ENCODE results near the gene LRRC55. TPM values are rescaled to one million over a fixed set of nuclear protein-coding genes. Genes with fewer than 3 reads are reported as not detected.

The LRRC55 gene
- polyA plus RNA-seq, 1 of the 3 experiments (the other 2 are of a cell fraction), result not detected

GRCh38 chr11:57217053-57217452 is 35.3 kb downstream of the LRRC55 start:
- no peak overlapping the region for H2AFZ ChIP-seq (ENCODE audit: low read depth)
- no peak overlapping the region for H3K4me2 ChIP-seq
- no peak overlapping the region for H3K9ac ChIP-seq
- H3K9me3 ChIP-seq, result no peaks in the 10 kb centered on the region
- no peaks in the 10 kb centered on the region; the same call in 1 of the 2 replicates for H3K27me3 ChIP-seq (ENCODE audit: insufficient read depth)
- H4K20me1 ChIP-seq (ENCODE audit: insufficient read depth), result no peaks in the 10 kb centered on the region
- no peak for TF ChIP-seq RCOR1 (IDR thresholded peaks at IDR 0.05; ENCODE audit: low read length)
- TF ChIP-seq USF1 (IDR thresholded peaks at IDR 0.05; ENCODE audit: borderline replicate concordance, low read depth), result no peak
- no peak for TF ChIP-seq RXRA (IDR thresholded peaks at IDR 0.05; ENCODE audit: borderline replicate concordance, low read depth)
- no peak overlapping the region for H3K27ac ChIP-seq (ENCODE audit: low read depth in 2 of 2, low read length in 1 of 2)
- H3K4me3 ChIP-seq (ENCODE audit: low read depth in 2 of 2, low read length in 1 of 2), result no peak overlapping the region
- no peaks in the 10 kb centered on the region for H3K79me2 ChIP-seq (ENCODE audit: insufficient read depth)
- H3K36me3 ChIP-seq (replicated peaks in 1 of 2; ENCODE audit: control insufficient read depth in 1 of 2, insufficient read depth in 2 of 2, low read length in 1 of 2), result no peaks in the 10 kb centered on the region
- no peaks in the 10 kb centered on the region for H3F3A ChIP-seq (replicated peaks; ENCODE audit: insufficient read depth)
- no peaks in the 10 kb centered on the region for H3K9me2 ChIP-seq
- CTCF ChIA-PET, result interaction anchor here (1.0 to 1.3 kb wide), 2 partner anchors 13 to 22 kb away, joined by 3 to 4 read pairs; no protein-coding TSS in a partner anchor
- WGBS (ENCODE audit: low lambda C conversion rate), result 60% methylated on average over 4 of the region's 4 CpGs
- peaks cover 4 to 21% of the 10 kb centered on the region in 2 experiments; a peak in 2 of 4 replicates for H3K4me1 ChIP-seq (ENCODE audit: control insufficient read depth in 1 of 2, insufficient read depth in 2 of 2, low read depth in 1 of 2, low read length in 1 of 2)
- POLR2A ChIA-PET, result no interaction called here
- no peak for DNase-seq

- no peak overlapping the region for H2AFZ ChIP-seq (ENCODE audit: low read depth)
- ChIA-PET CTCF (interaction anchor here (1.4 kb wide), 1 partner anchor 13 kb away, joined by 3 read pairs; no protein-coding TSS in a partner anchor), POLR2A (no interaction called here)
- H3K4me1 ChIP-seq (ENCODE audit: control insufficient read depth in 1 of 2, insufficient read depth in 2 of 2, low read depth in 1 of 2, low read length in 1 of 2), result peaks cover 4 to 13% of the 10 kb centered on the region in 2 experiments; a peak in 2 of 4 replicates
- no peaks in the 10 kb centered on the region for H3K9me3 ChIP-seq
- no peak overlapping the region for H3K4me2 ChIP-seq
- no peaks in the 10 kb centered on the region; the same call in 1 of the 2 replicates for H3K27me3 ChIP-seq (ENCODE audit: insufficient read depth)
- no peak overlapping the region for H3K9ac ChIP-seq
- DNase-seq, result no peak
- H3K4me3 ChIP-seq (ENCODE audit: low read depth in 2 of 2, low read length in 1 of 2), result no peak overlapping the region
- no peaks in the 10 kb centered on the region for H3K36me3 ChIP-seq (replicated peaks in 1 of 2; ENCODE audit: control insufficient read depth in 1 of 2, insufficient read depth in 2 of 2, low read length in 1 of 2)
- H3K27ac ChIP-seq (ENCODE audit: low read depth in 2 of 2, low read length in 1 of 2), result peak overlapping the region in 1 of 2 experiments; percentile 85; a peak in 2 of 4 replicates
- H3K79me2 ChIP-seq (ENCODE audit: insufficient read depth), result no peaks in the 10 kb centered on the region
- no peaks in the 10 kb centered on the region for H3F3A ChIP-seq (replicated peaks; ENCODE audit: insufficient read depth)
- H4K20me1 ChIP-seq (ENCODE audit: insufficient read depth), result no peaks in the 10 kb centered on the region
- WGBS (ENCODE audit: low lambda C conversion rate), result 64% methylated on average over 6 of the region's 6 CpGs
- no peaks in the 10 kb centered on the region for H3K9me2 ChIP-seq
- TF ChIP-seq TAF1 (IDR thresholded peaks at IDR 0.05; ENCODE audit: borderline replicate concordance, low read depth, low read length), result no peak
- TF ChIP-seq SIN3A (IDR thresholded peaks at IDR 0.05; ENCODE audit: borderline replicate concordance, low read depth, low read length), result no peak
- no peak for TF ChIP-seq MAX (IDR thresholded peaks at IDR 0.05; ENCODE audit: low read depth)
- TF ChIP-seq ZBTB33 (IDR thresholded peaks at IDR 0.05; ENCODE audit: borderline replicate concordance, low read depth), result no peak
- no peak for TF ChIP-seq TCF12 (IDR thresholded peaks at IDR 0.05)
- no peak for TF ChIP-seq RFX5 (IDR thresholded peaks at IDR 0.05; ENCODE audit: low read length)
- no peak for TF ChIP-seq JUND (IDR thresholded peaks at IDR 0.05)
- TF ChIP-seq REST (IDR thresholded peaks at IDR 0.05; ENCODE audit: low read depth, low read length), result no peak
- TF ChIP-seq RAD21 (IDR thresholded peaks at IDR 0.05; ENCODE audit: low read length), result no peak
- no peak for TF ChIP-seq GATA2 (CRISPR knock-in tag; IDR thresholded peaks at IDR 0.05)
- TF ChIP-seq POLR2AphosphoS5 (IDR thresholded peaks at IDR 0.05; ENCODE audit: low read depth, low read length), result no peak
These were observed 37.4 kb downstream of the LRRC55 start for GRCh38 chr11:57219021-57219627.

Data from SK-N-SH (cell line).